Measurements from ENCODE around the gene TRMT61B. TPM values are rescaled to one million over a fixed set of nuclear protein-coding genes. Genes with fewer than 3 reads are reported as not detected.

The TRMT61B gene
- total RNA-seq, 4 donors from 2014 or later, result 1.4 to 7.0 (median 6.0) TPM; not detected in 1

DNA sequence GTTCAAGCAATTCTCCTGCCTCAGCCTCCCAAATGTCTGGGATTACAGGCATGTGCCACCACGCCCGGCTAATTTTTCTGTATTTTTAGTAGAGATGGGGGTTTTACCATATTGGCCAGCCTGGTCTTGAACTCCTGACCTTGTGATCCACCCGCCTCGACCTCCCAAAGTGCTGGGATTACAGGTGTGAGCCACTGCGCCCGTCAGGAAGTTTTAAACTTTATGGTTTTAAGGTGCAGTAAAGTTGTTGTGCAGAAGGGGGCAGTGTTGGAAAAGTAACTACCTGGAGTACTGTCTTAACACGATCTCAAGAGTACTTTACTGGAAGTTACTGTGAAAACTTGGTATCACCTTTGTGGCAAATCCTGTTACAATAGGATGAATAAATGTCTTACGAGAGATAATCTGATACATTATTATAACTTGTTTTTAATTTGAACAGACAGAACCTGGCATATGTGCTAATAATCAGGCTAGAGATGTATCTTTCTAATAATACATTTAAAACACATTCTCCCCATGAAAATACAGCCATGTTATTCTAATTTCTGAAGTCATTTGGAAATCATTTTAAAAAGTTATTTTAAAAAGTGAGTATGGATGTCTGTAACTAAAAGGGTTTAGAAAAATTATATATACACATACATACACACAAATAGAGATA is 48.7 kb downstream of the TRMT61B start:
- Histone ChIP-seq H3K4me1 (no peaks in the 10 kb centered on the region), H3K9me3 (no peaks in the 10 kb centered on the region), H3K27ac (no peak overlapping the region), H3K4me3 (no peak overlapping the region), H3K36me3 (no peaks in the 10 kb centered on the region), H3K27me3 (peaks cover 3% of the 10 kb centered on the region)
- WGBS, 2 donors (ENCODE audit: low coverage in 1 of 2), result 3 to 4% methylated on average over 2 to 8 of the region's 8 CpGs
- no peak for TF ChIP-seq POLR2AphosphoS5 (IDR thresholded peaks at IDR 0.05)
- TF ChIP-seq, protein P1, sequence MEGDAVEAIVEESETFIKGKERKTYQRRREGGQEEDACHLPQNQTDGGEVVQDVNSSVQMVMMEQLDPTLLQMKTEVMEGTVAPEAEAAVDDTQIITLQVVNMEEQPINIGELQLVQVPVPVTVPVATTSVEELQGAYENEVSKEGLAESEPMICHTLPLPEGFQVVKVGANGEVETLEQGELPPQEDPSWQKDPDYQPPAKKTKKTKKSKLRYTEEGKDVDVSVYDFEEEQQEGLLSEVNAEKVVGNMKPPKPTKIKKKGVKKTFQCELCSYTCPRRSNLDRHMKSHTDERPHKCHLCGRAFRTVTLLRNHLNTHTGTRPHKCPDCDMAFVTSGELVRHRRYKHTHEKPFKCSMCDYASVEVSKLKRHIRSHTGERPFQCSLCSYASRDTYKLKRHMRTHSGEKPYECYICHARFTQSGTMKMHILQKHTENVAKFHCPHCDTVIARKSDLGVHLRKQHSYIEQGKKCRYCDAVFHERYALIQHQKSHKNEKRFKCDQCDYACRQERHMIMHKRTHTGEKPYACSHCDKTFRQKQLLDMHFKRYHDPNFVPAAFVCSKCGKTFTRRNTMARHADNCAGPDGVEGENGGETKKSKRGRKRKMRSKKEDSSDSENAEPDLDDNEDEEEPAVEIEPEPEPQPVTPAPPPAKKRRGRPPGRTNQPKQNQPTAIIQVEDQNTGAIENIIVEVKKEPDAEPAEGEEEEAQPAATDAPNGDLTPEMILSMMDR (IDR thresholded peaks at IDR 0.05), result peak; percentile 62 to 72 (median 65)
- in situ Hi-C loops (cut with MboI; ENCODE audit: low pct_ligation_motif_present in 1 of 4, low pct_unique_long_range_greater_than_20kb in 1 of 4, low sequenced_read_pairs in 3 of 4), result no loop called here
- DNase-seq, result peak; percentile 56
- intact Hi-C loops (cut with DNase I; ENCODE audit: low total_unique reads), result no loop called here

DNA sequence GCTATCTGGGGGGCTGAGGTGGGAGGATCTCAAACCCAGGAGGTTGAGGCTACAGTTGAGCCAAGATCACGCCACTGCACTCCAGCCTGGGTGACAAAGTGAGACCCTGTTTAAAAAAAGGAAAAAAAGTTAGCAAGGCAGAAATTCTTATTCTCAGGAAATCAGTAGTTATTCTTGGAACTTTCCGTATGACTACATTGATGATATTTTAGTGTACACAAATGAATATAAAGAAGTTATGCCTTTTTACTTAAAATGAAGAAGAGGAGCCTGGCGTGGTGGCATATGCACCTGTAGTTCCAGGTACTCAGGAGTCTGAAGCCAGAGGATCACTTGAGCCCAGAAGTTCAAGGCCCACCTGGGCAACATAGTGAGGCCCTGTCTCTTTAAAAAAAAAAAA is 52.1 kb downstream of the TRMT61B start:
- H3K4me1 ChIP-seq, result no peaks in the 10 kb centered on the region
- no peaks in the 10 kb centered on the region for H3K27me3 ChIP-seq
- DNase-seq, result no peak
- in situ Hi-C loops (cut with MboI; ENCODE audit: low pct_ligation_motif_present in 1 of 4, low pct_unique_long_range_greater_than_20kb in 1 of 4, low sequenced_read_pairs in 3 of 4), result no loop called here
- WGBS, 2 donors (ENCODE audit: low coverage in 1 of 2), result 86 to 89% methylated on average over 2 to 3 of the region's 3 CpGs
- no peaks in the 10 kb centered on the region for H3K9me3 ChIP-seq
- intact Hi-C loops (cut with DNase I; ENCODE audit: low total_unique reads), result no loop called here
- no peaks in the 10 kb centered on the region for H3K36me3 ChIP-seq
- no peak overlapping the region for H3K4me3 ChIP-seq
- TF ChIP-seq POLR2A (IDR thresholded peaks at IDR 0.05), result no peak
- no peak for TF ChIP-seq EP300 (IDR thresholded peaks at IDR 0.05; ENCODE audit: low read depth)
- TF ChIP-seq, protein P1 (IDR thresholded peaks at IDR 0.05), result no peak
- TF ChIP-seq POLR2AphosphoS5 (IDR thresholded peaks at IDR 0.05), result no peak
- no peak overlapping the region for H3K27ac ChIP-seq

DNA sequence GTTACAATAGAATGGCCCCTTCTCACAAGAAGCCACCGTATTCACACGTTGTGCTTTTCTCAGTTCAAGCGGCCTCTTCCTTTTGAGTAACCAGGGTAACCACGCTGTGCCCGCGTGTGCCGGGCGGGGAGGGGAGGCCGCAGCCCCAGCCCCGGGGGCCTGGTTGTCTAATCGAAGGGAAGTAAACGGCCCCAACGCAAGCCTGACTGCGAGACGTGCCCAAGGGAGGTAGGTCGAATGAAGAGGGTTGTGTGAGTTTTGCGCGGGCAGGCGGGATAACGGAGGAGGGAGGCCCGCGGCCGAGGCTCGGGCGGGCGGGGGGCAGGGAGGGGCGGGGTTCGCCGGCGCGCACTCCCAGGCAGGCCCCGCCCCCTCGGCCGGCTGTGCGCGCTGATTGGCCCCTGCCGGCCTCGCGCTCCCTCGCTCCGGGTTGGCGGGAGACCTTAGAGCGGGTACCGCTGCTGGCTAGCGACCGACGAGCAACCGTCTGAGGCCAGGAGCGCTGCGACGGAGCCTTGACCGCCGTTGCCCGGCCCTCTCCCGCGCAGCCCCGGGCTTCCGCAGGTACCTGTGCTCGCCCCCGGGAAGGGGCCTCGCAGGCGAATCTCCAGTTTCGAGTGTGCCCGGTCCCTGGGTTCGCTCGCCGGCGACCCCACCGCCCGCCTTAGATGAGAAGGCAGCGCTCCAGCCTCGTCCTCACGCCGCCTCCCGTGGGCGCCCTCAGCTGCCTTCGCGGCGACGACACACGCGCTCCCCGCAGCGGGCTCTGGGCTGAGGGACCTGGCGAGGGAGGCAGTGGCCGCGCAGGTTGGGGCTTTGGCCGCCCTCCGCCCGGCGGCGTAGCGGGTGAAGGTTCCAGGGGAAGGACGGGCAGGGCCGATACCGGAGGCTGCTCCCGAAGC is 59.5 kb downstream of the TRMT61B start, which contains the start of gene SPDYA:
Gene SPDYA (plus strand): TSS at position 451 of the 902 bp plus-strand sequence. CDS start 5,181 bp downstream, outside the sequence.
- H3K36me3 ChIP-seq, result peaks cover 0 to 9% (median 0%) of the 10 kb centered on the region in 4 donors
- WGBS, 2 donors (ENCODE audit: low coverage in 1 of 2), result 0 to 9% methylated on average over 1 to 39 of the region's 97 CpGs
- H3K4me3 ChIP-seq, result peak within 1 kb of the TSS; percentile 32 to 52 (median 40)
- DNase-seq, result peak; percentile 69
- peak within 1 kb of the TSS in 2 of 4 donors; percentile 48 to 65 for H3K27ac ChIP-seq
- intact Hi-C loops (cut with DNase I; ENCODE audit: low total_unique reads) (no loop called here), in situ Hi-C loops (cut with MboI; ENCODE audit: low pct_ligation_motif_present in 1 of 4, low pct_unique_long_range_greater_than_20kb in 1 of 4, low sequenced_read_pairs in 3 of 4) (no loop called here)
- TF ChIP-seq, protein P1 (IDR thresholded peaks at IDR 0.05), result no peak
- TF ChIP-seq POLR2AphosphoS5 (IDR thresholded peaks at IDR 0.05), result peak in 1 of 3 donors; percentile 60
- H3K9me3 ChIP-seq, result no peaks in the 10 kb centered on the region
- no peaks in the 10 kb centered on the region for H3K27me3 ChIP-seq
- H3K4me1 ChIP-seq, result peaks cover 0 to 17% (median 15%) of the 10 kb centered on the region in 4 donors

DNA sequence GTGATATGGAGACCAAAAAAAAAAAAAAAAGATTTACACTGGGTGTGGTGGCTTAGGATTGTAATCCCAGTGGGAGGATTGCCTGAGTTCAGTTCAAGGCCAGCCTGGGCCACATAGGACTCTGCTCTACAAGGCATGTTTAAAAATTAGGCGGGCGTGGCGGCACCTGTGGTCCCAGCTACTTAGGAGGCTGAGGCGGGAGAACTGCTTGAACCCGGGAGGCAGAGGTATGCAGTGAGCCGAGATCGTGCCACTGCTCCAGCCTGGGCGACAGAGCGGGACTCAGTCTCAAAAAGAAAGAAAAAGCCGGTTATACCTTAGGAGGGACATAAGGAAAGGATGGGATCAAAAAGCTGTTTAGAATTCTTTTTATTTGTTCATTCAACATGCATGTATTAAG is 60.2 kb downstream of the TRMT61B start:
- DNase-seq, result no peak
- H3K4me3 ChIP-seq, result peak overlapping the region in 3 of 4 donors; percentile 37 to 52 (median 43)
- intact Hi-C loops (cut with DNase I; ENCODE audit: low total_unique reads) (no loop called here), in situ Hi-C loops (cut with MboI; ENCODE audit: low pct_ligation_motif_present in 1 of 4, low pct_unique_long_range_greater_than_20kb in 1 of 4, low sequenced_read_pairs in 3 of 4) (no loop called here)
- no peaks in the 10 kb centered on the region for H3K9me3 ChIP-seq
- peak overlapping the region in 2 of 4 donors; percentile 48 to 65 for H3K27ac ChIP-seq
- whole genome bisulfite sequencing, 2 donors (ENCODE audit: low coverage in 1 of 2), result 51 to 72% methylated on average over 7 to 10 of the region's 10 CpGs
- peaks cover 0 to 17% (median 15%) of the 10 kb centered on the region in 4 donors for H3K4me1 ChIP-seq
- H3K27me3 ChIP-seq, result no peaks in the 10 kb centered on the region
- TF ChIP-seq, protein P1 (IDR thresholded peaks at IDR 0.05), result no peak
- TF ChIP-seq POLR2AphosphoS5 (IDR thresholded peaks at IDR 0.05) (no peak), POLR2A (IDR thresholded peaks at IDR 0.05) (no peak), EP300 (IDR thresholded peaks at IDR 0.05; ENCODE audit: low read depth) (no peak)
- peaks cover 0 to 13% (median 0%) of the 10 kb centered on the region in 4 donors for H3K36me3 ChIP-seq

Measured in transverse colon (tissue), 4 donors.